Mucosa of stomach (tissue), 1 donor: ENCODE measurements around the gene DLX3.

Source experiments
- H3K27me3 ChIP-seq: one replicate; pipeline ENCODE4 v1.7.0; 2013; ENCODE audit warnings: mild to moderate bottlenecking, low read length; ENCODE audit not compliant: control insufficient read depth, insufficient read depth
- H3K36me3 ChIP-seq: one replicate; pipeline ENCODE4 v1.7.0; 2013; ENCODE audit warnings: low read length; ENCODE audit not compliant: control insufficient read depth, insufficient read depth
- H3K4me1 ChIP-seq: one replicate; pipeline ENCODE4 v1.7.0; 2013; ENCODE audit warnings: mild to moderate bottlenecking, low read length; ENCODE audit not compliant: control insufficient read depth, insufficient read depth
- H3K4me3 ChIP-seq: one replicate; pipeline ENCODE4 v1.7.0; 2013; ENCODE audit warnings: low read length
- H3K9ac ChIP-seq: one replicate; pipeline ENCODE4 v1.7.0; 2013; ENCODE audit warnings: mild to moderate bottlenecking, low read length, moderate library complexity
- H3K9me3 ChIP-seq: one replicate; pipeline ENCODE4 v1.7.0; 2013; ENCODE audit warnings: mild to moderate bottlenecking, low read length, moderate library complexity; ENCODE audit not compliant: control insufficient read depth
- donor health status: Pancreatic carcinoma.

The DLX3 gene

DNA sequence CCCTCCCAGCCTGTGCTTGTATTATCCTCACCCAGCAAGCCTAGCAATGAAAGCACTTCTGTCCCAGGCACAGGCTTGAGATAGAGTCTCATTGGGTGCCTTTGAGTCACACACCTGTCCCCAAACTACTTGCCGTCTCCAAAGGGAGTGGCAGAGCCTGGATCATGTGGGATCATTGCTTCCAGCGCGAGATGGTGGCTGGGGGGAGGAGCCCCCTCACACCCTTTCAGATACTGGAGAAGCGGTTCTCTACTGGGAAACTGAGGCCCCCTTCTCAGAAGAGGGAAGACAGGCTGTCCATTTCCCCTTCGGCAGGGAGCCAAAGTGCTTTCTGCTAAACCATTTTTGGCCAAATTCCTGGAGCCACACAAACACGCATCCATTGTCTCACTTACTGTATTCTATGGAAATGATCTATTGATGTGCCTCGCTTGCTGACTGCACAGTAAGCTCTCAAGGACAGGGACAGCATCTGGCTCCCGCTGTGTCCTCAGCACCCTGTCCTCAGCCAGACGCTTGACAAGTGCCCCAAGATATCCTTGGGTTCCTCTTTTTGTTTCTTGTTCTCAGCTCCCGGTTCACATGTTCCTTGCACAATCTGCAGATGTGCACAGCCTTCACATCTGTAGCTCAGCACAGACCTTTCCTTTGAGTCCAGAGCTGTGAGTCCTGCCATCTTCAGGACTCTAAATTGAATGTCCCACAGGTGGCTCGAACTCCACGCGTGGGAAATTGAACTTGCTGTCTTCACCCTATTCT lies 26.0 kb upstream of the DLX3 start:
- Histone ChIP-seq H3K9ac (no peak overlapping the region), H3K9me3 (no peaks in the 10 kb centered on the region), H3K4me3 (no peak overlapping the region), H3K27me3 (no peaks in the 10 kb centered on the region), H3K36me3 (no peaks in the 10 kb centered on the region), H3K4me1 (no peaks in the 10 kb centered on the region)

DNA sequence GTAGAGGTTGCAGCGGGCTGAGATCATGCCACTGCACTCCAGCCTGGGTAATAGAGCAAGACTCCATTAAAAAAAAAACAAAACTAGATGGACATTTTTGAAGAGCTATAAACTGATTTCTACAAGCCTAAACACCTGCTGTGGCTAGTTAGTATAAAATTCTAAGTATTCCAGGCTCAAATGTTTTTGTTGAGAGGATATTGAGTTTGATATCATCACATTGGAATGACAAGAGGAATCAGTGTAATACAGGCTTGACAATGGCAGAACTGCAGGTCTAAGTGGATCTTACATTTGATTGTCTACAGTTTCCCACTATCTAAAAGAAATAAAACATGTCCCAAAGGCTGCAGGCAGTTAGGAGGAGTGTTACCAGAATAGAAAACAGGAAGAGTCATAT lies 23.9 kb upstream of the DLX3 start:
- Histone ChIP-seq H3K9ac (no peak overlapping the region), H3K4me1 (no peaks in the 10 kb centered on the region), H3K9me3 (no peaks in the 10 kb centered on the region), H3K36me3 (no peaks in the 10 kb centered on the region), H3K4me3 (no peak overlapping the region), H3K27me3 (no peaks in the 10 kb centered on the region)

DNA sequence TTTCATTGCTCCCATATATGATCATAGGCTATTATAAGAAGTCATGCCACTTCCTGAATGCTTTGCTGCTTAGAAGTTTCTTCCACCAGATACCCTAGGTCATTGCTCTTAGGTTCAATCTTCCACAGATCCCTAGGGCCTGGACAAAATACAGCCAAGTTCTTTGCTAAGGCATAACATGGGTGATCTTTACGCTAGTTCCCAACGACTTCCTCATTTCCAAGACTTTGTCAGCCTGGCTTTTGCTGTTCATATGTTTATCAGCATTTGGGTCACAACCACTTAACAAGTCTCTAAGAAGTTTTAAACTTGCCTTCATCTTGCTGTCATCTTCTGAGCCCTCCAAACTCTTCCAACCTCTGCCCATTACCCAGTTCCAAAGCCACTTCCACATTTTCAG lies 20.1 kb upstream of the DLX3 start:
- Histone ChIP-seq H3K9ac (no peak overlapping the region), H3K4me1 (no peaks in the 10 kb centered on the region), H3K36me3 (no peaks in the 10 kb centered on the region)

DNA sequence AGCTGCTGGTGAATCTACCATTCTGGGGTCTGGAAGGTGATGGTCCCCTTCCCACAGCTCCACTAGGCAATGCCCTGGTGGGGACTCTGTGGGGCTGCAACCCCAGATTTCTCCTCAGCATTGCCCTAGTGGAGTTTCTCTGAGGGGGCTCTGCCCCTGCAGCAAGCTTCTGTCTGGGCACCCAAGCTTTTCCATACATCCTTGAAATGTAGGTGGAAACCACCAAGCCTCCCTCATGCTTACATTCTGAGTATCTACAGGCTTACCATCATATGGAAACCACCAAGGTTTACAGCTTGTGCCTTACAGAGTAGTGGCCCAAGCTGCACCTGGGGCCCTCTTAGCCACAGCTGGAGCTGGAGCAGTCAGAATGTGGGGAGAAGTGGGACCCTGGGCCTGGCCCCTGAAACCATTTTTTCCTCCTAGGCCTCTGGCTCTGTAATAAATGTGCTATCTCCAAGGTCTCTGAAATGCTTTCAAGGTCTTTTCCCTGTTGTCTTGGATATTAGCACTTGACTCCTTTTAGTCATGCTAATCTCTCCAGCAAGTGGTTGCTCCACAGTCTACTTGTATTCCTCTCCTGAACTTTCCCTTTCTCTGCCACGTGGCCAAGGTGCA lies 19.6 kb upstream of the DLX3 start:
- no peak overlapping the region for H3K9ac ChIP-seq
- H3K4me3 ChIP-seq, result no peak overlapping the region
- H3K36me3 ChIP-seq, result no peaks in the 10 kb centered on the region
- H3K4me1 ChIP-seq, result no peaks in the 10 kb centered on the region
- no peaks in the 10 kb centered on the region for H3K9me3 ChIP-seq
- no peaks in the 10 kb centered on the region for H3K27me3 ChIP-seq

More for the DNA sequence above, 20.1 kb upstream of the DLX3 start:
- no peaks in the 10 kb centered on the region for H3K9me3 ChIP-seq
- H3K27me3 ChIP-seq, result no peaks in the 10 kb centered on the region
- no peak overlapping the region for H3K4me3 ChIP-seq

DNA sequence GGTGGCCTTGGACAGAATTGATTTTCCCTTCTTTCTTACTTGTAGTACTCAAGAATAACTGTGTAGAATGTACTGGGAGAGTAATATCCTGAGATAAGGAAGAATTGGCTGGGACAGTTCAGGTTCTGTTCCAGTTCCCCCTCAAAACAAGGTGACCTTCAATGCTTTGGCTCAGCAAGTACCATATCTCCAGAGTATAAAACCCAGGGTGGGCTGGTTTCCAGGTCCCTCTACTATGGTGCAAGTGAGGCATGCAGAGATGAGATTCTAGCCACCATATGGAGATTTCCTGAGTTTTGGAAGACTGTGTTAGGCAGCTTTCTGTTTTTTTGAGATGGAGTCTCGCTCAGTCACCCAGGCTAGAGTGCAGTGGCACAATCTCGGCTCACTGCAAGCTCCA lies 18.1 kb upstream of the DLX3 start:
- Histone ChIP-seq H3K4me3 (no peak overlapping the region), H3K4me1 (no peaks in the 10 kb centered on the region), H3K9ac (no peak overlapping the region), H3K27me3 (no peaks in the 10 kb centered on the region), H3K36me3 (no peaks in the 10 kb centered on the region), H3K9me3 (no peaks in the 10 kb centered on the region)

DNA sequence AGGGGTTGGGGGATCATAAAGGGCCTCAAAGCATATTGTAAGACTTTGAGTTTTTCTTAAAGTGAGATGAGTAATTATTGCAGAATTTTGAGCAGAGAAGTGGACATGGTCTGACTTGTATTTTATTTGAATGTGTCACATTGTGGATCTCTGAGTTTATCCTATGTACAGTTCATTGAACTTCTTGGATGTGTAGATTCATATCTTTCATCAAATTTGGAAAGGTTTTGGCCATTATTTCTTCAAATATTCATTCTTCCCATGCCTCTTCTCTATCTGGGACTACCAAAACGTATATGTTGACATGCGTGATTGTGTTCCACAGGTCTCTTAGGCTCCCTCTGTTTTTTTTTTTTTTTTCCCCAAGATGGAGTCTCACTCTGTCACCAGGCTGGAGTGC lies 14.3 kb upstream of the DLX3 start:
- Histone ChIP-seq H3K9ac (no peak overlapping the region), H3K36me3 (no peaks in the 10 kb centered on the region), H3K4me1 (no peaks in the 10 kb centered on the region), H3K4me3 (no peak overlapping the region), H3K9me3 (no peaks in the 10 kb centered on the region), H3K27me3 (peaks cover 3% of the 10 kb centered on the region)

DNA sequence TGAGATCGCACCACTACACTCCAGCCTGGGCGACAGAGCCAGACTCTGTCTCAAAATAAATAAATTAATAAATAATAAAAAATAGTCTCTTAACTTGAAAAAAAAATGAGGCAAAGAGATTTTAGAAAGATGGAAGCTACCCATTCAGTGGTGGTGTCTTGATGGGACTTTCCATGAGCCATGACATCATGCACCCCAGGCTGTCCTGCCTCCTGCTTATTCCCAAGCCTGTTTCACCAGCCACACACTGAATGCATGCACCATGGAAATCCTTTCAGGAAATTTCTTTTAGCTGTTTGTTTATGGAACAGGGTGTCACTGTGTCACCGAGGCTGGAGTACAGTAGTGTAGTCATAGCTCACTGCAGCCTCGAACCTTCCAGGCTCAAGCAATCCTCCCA lies 8.9 kb upstream of the DLX3 start:
- peaks cover 26% of the 10 kb centered on the region for H3K27me3 ChIP-seq
- no peak overlapping the region for H3K9ac ChIP-seq

DNA sequence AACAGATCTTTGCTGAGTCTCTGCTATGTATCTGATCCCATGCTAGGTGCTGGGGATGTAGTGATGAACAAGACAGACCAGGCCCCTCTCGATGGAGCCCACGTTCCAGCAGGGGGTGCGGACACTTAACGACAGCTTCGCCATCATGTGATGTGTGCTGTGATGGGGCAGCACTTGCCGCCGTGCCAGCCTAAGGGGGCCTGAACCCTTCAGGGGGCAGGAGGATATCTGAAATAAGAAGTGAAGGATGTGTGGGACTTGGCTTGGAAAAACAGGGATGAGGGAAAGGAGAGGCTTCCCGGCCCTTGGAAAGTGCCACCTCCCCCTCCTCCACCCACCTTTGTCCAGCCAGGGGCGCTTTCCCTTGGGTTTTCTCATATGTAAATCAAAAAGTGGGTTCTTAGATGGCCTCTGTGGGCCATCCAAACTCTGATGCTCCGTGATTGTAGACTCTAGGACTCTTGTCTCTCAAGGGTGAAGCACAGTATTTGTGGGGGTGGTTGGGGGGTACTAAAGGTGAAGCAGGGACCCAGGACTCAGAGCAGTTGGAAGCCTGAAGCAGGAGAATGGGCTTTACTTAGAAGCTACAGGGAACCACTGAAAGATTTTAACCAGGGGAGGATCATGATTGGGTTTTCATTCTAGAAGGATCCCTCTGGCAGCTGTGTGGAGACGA lies 4.0 kb upstream of the DLX3 start:
- Histone ChIP-seq H3K4me1 (peaks cover 27% of the 10 kb centered on the region), H3K9ac (no peak overlapping the region), H3K36me3 (no peaks in the 10 kb centered on the region), H3K4me3 (no peak overlapping the region), H3K9me3 (no peaks in the 10 kb centered on the region), H3K27me3 (peaks cover 69% of the 10 kb centered on the region)

More for the DNA sequence above, 8.9 kb upstream of the DLX3 start:
- Histone ChIP-seq H3K4me3 (no peak overlapping the region), H3K4me1 (no peaks in the 10 kb centered on the region), H3K36me3 (no peaks in the 10 kb centered on the region), H3K9me3 (no peaks in the 10 kb centered on the region)

DNA sequence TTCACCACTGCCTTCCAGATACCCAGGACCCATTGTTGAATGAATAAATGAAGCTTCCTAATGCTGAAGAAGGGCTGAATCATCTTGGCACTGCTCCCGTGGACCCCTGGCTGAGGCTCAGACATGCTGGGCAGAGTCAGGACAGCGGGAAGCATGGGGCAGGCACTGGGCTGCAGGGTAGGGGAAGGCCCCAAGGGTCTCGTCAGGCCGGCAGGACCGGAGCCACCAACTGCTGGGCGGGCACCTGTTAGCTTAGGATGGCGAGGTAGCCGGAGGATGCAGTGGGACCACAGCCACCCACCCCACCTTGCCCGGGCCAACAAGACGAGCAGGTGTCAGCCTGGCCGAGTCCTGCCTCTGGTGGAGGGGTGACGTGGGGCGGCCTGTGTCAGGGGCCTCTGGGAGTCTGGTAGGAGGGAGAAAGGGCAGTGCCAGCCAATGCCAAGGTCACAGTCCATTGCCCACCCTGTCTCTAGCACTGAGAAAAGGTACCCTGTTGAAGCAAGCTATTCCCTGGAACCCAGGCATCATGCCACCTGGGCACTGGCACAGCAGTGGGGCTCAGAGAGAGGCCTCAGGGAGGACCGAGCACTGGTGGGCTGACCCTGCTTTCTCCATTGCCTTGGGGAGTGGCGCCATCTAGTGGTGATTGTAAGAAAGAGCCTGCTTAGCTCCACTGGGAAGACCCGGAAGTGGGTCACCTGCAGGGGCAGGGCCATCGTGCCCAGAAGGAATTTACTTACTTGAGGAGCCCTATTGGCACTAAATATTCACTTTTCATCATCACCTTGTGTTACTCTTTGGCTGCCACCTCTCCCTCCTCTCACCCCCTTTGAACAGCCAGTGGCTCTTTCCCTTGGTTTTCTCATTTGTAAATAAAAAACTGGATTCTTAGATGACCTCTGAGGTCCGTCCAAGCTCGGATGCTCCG lies 3.0 kb upstream of the DLX3 start:
- H3K9me3 ChIP-seq, result no peaks in the 10 kb centered on the region
- H3K27me3 ChIP-seq, result peaks cover 77% of the 10 kb centered on the region
- H3K36me3 ChIP-seq, result no peaks in the 10 kb centered on the region
- peaks cover 34% of the 10 kb centered on the region for H3K4me1 ChIP-seq
- H3K4me3 ChIP-seq, result no peak overlapping the region
- H3K9ac ChIP-seq, result peak overlapping the region; percentile 2

DNA sequence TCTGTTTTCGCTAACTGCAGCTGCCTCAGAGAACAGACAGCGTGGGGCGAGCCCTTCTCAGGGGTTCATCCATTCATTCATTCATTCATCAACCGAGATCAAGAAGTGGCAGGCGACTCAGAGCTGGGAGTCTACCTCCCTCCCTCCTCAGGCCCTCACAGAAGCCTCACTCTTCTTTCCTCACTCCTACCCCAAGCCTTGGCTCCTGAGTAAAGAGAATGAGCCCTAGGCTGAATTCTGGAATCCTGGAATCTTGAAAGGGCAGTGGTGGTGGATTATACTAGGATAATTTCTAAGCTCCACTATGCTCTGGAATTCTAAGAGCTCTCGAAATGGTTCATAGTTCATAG lies 2.3 kb upstream of the DLX3 start:
- Histone ChIP-seq H3K4me3 (no peak overlapping the region), H3K27me3 (peaks cover 81% of the 10 kb centered on the region)

DNA sequence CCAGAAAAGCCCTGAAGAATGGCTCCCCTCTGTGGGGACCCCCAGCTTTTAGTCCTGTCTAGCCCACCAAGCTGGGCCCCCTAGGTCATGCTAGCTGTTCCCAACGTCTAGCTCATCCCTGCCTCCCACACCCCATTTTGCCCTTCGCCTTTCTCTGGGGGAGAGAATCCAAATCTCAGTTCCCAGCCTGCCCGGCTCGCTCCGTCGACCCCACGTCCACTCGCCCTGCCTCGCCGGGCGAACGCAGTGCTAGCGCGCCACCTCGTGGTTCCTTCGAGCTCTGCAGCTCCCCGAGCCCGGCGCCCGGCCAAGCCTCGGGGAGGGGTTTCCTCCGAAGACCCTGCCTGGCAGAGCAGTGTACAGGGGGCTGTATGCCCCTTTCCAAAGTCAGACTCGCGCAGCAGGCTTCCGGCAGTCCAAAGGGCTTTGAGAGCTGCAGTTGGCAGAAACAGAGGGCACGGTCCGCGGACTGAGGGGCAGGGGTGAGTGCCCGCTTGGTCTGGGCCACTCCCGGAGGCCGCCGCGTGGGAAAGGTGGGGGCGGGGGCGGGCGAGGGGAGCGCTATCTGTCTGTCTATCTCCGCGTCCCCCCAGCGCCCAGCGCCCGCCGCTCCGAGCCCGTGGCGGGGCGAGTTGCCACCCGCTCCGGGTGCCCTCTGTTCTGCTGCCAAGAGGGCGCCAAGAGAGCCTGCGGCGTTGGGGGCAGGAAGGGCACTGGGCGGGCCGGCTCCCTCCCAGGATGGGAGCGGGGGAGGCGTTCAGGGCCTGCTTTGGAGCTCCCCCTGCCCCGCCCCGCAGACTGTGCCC lies 1.7 kb upstream of the DLX3 start:
- H3K4me1 ChIP-seq, result peaks cover 35% of the 10 kb centered on the region
- no peaks in the 10 kb centered on the region for H3K36me3 ChIP-seq
- peak overlapping the region; percentile 17 for H3K9ac ChIP-seq
- no peaks in the 10 kb centered on the region for H3K9me3 ChIP-seq
- H3K4me3 ChIP-seq, result peak overlapping the region; percentile 10
- H3K27me3 ChIP-seq, result peaks cover 85% of the 10 kb centered on the region

More for the DNA sequence above, 2.3 kb upstream of the DLX3 start:
- H3K36me3 ChIP-seq, result no peaks in the 10 kb centered on the region
- H3K4me1 ChIP-seq, result peaks cover 35% of the 10 kb centered on the region
- no peak overlapping the region for H3K9ac ChIP-seq
- no peaks in the 10 kb centered on the region for H3K9me3 ChIP-seq
